GM19455 (cell line): ENCODE measurements around the gene HCFC2.
"Not testable (repeated sequence)": the region's sequence is repeated elsewhere in the genome, so short reads cannot be mapped to it uniquely, and the experiment has no call there.

ENCODE experiments used
- ATAC-seq: cut with Tn5 transposase; IDR thresholded peaks from one replicate; pipeline ENCODE4 v1.9.1; 2021; ENCODE audit not compliant: unreplicated experiment

Gene HCFC2

DNA sequence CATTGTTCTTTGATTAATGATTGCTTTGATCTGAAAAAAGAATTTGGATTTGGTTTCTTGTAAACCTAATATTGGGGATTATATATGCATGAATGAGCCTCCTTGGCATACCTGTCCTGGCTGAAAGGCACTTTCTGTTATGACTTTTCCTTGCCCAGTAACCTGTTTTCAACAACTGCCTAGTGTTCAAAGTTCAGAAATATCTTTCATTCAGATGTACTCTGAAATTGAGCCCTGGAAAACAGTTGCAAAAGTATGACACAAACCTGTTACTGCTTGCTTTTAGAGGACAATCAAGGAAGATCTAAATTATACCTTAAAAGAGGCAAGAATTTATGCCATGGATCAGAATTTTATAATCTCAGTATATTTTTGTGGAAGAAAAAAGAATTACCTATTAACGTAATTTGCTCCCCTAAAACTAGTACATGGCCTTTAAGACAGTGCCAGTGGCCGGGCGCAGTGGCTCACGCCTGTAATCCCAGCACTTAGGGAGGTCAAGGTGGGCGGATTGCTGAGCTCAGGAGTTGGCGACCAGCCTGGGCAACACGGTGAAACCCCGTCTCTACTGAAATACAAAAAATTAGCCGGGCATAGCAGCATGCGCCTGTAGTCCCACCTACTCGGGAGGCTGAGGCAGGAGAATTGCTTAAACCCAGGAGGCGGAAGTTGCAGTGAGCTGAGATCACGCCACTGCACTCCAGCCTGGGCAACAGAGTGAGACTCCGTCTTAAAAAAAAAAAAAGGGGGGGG, 50.7 kb downstream of the HCFC2 start:
- not testable (repeated sequence) for ATAC-seq

DNA sequence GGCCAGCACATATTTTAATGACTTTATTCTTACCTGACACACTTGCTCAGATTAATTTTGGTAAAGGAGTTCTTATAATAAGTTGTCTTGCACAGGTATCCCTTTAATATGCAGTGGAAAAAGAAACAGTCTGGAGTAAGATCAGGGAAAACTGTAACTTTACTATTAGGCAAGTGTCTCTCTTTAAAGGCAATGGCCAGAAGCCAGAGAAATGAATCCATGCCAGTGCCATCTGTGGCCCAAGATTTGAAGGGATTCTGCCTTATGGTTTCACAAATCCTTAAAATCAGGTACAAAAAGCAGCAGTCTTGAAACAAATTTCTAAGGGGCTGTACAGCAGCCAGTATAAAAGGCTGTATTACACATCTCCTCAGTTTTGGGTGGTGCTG, 51.2 kb downstream of the HCFC2 start:
- no peak for ATAC-seq

DNA sequence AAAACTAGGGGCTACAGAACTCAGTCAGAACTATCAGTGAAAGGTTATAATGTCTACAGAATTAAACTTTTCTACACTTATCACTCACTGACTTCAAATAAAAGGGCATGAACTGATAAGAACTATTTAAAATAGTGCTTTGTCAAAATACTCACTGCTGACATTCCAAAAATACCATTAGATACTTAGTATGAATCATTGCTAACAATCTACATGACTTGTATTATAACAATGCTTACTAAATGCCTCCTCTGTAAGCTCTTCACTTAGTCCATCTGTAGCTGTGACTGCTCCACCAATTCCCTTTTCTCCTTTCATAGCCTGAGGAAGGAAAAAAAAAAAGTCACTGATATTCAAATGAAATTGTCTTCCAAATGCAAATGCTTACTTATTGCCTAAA, 56.7 kb downstream of the HCFC2 start:
- no peak for ATAC-seq

DNA sequence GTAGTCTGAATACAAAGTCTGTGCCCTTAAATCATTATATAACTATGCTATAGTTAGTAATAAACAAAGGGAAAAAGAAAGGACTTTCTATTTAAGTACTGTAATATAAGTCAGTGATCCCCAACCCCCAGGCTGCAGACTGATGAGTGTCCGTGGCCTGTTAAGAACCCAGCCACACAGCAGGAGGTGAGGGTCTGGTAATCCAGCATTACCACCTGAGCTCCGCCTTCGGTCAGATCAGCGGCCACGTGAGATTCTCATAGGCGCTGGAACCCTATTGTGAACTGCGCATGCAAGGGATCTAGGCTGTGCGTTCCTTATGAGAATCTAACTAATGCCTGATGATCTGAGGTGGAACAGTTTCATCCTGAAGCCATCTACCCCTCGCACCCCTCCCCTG, 58.0 kb downstream of the HCFC2 start:
- no peak for ATAC-seq

DNA sequence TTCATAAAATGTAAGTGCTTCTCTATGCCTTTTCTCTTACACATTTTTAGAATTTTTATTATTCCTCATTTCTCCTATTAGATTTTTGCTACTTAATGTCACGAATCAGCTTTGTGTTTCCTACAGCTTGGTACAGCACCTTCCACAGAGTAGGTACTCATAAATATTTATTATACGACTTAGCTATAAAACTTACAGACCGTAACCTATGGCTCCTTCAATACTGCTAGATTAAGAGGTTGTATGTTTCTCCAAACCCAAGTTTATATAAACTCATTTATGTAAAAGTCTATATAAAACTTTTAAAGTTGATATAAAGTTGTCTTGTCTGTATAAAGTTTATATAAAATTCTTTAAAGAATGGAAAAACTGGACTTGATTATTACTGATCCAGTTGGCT, 62.2 kb downstream of the HCFC2 start:
- ATAC-seq: no peak

DNA sequence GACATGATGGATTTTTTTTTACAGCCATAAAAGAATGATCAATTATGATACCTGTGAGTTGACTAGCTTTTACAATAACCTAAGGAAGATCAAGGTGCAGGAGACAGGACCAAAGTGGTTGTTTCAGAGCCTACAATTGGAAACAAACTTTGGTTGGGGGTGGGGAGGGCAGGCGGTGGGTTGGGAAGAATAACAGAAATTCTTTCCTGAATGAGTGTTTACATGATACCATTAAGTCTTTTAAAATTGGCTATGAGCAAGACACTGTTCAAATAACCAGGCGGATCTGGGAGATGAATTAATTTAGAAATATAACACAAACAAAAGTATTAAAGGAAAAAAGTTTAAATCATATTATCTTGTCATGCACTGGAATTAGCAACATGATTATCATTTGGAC, 66.4 kb downstream of the HCFC2 start:
- ATAC-seq: no peak

DNA sequence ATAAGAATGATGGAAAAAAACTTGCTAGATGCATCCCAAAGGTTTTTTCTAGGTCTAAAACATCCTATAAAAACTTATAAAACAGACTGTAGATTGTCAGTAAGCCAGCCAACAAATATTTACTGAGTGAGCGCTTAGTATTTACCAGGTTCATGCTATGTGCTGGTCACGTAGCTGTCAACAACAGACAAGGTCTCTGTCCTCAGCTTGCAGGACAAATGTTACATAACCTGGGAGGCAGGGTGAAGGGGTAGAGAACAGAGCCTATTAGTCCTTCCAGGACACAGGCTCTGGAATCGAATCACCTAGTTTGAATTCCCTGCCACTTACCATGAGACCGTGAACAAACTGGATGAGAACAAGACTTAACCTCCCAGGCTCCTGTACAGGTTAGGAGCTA, 67.3 kb downstream of the HCFC2 start:
- ATAC-seq: no peak

DNA sequence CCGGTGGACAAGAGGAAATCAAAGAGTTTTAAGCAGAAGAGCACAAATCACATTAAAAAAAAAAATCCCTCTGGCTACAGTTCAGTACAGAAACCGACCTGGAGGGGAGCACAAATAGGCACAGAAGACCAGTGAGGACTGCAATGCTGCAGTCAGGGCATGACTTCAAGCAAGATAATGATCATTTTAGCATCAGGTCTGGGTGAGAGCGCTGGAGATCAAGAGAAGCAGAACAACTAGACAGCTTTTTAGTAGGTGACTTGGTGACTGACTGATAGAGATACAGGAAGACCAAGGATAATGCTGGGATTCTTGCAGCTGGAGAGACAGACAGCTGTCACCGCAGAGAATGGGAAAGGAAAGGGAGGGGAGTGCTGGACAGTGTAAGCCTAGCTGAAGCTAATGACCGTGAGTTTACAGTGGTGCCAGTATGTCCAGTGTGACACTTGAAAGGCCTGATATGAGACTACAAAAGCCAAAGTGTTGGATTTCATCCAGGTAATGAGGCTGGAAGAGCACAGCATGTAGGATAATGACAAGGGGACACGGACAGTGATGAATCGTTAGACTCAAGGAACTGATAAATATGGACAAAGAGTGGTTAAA, 68.1 kb downstream of the HCFC2 start:
- ATAC-seq: no peak

DNA sequence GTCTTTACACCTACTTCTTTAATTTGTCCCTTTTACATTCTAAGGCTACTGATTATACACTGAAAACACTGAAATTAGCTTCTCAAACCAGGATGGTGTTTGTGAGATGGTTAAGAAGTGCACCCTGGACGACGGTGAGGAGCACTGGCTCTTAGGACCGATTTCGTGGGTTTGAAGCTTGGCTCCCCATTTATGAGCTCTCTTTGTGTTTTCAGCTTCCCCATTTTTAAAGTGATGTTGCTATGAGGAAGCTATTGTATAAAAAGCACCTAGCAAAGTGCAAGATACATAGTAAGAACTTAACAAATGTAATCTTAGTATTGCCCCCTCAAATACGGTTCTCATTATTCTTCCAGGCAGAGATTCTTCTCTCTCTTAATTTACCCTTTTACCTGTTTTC, 69.0 kb downstream of the HCFC2 start:
- no peak for ATAC-seq

DNA sequence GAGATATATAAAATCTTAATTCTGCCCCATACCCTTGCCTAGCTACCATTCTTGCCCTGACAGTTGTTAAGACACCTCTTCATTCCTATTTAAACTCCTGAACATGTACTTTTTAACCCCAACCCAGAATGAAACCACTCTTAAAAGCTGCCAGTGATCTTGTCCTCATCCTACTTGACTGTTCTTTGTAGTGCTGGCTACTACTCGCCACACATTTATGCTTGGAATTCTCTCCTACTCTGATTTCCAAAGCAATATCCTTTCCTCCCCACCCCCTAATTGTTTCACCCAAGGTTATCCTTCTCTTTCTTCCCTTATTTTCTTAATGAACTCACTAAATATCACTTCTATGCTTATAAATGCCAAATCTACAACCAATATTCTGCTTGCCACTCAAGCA, 69.5 kb downstream of the HCFC2 start:
- no peak for ATAC-seq

DNA sequence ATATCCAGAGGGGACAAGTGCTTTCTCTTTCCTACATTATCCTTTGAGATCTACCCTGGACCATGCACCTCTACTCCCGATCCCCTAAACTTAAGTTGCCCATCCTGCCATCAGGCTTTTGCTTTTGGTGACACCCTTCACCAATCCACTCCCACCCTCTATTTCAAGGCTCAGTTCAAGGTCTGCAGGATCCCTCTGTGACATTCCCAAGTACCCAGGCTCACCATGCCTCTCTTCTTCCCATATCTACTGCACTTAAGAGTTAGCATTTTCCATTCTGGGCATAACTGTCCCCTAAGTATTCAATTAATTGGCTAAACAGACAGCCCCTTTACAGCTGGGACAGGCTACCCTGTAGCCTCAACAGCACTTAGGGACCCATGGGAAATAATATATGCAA, 70.6 kb downstream of the HCFC2 start:
- ATAC-seq: no peak

DNA sequence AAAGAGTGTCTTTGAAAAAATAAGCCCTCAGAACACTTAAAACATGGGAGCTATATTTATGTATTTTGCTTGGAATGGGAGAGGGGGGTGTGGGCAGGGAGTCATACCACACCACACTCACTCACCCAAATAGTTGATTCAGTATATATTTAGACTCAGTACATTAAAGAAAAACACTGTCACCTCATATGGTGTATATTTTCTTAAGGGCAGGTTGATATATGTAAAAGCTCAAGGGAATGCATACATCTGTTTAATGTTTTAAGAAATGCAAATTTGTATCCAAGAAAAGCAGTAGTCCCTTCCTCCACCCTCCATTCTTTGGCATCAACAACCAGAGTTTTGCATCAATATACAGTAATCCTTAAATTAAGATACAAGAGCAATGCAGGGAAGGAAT, 72.2 kb downstream of the HCFC2 start:
- ATAC-seq: no peak

DNA sequence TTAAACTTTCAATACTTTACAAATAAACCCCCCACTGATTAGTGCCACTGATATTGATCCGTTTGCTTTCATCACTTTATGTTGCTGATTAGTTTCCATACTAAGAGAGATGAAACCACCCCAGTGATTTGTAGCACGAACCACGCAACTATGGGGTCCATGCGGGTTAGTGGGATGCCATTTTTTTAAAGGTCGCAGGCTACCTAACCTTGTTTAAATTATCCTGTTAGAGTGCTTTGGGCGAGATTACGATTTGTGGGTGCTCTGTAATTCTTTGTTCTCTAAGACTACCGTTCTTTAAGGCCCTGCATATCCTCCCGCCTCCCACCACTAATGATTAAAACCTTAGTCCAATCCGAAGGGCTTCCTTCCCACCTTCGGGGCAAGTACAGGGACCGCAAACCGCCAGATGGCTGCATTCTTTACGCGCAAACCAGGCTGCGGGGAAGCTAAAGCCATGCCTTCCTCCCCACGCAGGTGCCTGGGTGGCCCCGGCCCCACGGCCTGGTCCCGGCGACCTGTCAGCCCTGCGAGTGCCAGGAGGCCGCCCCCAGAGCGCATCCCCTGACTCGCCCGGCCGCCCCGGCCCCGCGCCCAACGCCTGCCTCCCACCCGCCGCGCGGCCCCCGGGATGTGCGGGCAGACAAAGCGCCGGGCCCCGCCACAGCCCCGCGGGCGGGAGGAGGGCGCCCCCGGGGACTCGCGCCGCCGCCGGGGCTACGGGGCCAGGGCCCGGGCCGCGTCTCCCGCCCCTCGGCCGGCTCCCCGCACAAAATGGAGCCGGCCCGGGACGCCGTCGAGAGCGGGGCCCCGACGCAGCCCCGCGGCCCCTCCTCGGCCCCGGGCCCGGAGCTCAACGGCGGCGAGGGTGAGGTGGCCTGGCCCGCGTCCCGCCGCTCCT, 72.9 kb downstream of the HCFC2 start:
- peak; percentile 34 for ATAC-seq

DNA sequence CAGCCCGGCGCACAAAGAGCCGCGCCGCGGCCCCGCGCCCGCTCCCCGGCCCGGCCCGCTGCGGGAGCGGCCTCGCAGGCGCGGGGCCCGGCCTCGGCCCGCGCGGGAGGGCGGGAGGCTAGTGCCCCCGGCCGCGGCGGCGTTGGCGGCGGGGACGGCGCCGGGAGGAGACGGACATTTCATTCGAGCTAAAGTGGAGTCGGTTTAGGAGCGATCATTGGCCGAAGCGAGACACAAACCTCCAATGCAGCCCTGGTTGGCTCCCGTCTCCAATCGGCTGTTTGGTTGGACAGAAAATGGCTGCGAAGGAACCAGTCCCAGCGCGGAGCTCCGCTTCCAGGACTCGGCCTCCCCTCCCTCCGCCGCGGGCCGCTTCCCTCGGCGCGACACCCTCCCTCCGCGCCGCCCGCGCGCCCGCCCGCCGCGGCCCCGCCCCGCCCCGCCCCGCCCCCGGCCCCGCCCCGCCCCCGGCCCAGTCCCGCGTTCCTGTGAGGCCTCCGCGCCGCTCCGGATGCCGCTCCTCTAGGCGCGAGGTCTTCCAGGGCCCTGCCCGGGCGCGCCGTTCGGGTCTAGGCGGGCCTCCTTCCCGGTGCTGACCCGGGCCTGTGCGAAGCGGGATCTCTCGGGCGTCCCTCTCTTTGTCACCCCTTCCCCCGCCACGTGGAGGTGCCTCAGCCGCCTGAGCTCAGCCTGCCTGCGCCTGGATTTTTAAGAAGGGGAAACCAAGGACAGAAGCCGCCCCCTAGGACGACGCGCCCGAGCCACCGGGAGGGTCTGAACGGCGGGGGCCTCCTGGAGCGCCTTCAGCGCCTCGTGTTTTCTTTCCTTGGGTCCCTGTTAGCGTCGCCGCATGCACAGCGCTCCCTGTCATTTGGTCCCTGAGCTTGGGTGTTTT, 73.8 kb downstream of the HCFC2 start, which contains the start of gene NFYB:
Gene NFYB (minus strand): TSS at position 309 of the 895 bp plus-strand sequence. CDS start 2,757 bp downstream, outside the sequence.
- ATAC-seq: peak; percentile 97

DNA sequence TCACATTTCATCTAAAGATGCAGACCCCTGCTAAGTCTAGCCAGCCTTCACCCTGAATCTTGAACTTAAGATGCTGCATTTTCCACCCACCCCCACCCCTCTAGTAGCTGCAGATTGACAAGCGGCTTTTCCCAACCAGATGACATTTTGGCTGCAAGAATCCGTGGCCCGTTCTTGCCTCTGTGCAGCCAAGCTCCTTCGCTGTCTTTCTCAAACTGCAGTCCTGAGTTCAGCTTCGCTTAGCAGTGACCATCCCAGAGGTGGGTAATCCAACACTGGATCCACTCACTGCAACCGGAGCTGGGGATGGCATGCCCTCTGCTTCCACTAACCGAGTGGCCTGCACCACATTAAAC, 74.4 kb downstream of the HCFC2 start:
- no peak for ATAC-seq

DNA sequence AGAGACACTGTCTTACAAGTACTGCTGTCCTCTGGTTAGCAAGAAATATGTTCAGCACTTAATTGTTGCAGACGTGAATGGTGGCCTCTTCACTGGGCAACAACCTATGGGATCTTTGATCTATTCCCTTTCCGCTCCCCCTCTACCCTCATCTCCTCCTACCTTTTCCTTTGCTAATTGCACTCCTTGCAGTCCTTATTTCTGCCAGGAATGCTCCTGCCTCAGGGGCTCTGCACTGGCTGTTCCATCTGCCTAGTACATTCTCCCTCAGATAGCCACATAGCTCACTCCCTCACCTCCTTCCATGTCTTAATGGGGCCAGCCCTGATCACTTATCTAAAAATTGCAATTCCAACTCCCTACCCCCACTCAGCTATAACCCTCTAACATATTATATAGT, 78.2 kb downstream of the HCFC2 start:
- ATAC-seq: no peak

DNA sequence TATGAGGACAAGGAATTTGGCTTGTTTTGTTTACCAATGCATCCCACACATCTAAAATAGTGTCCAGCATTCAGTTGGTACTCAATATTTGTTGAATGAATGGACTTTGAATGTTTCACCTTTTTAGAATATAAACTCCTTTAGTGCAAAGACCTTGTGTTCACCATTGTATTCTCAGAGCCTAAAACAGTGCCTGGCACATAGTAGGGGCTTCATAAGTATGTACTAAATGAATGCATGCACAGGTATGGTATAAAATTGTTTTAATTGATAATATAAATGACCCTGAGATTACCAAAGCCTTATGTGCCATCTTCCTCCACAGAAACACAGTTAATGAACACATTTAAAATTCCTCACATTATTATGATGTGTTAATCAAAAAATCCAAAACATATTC, 78.7 kb downstream of the HCFC2 start:
- ATAC-seq: no peak

DNA sequence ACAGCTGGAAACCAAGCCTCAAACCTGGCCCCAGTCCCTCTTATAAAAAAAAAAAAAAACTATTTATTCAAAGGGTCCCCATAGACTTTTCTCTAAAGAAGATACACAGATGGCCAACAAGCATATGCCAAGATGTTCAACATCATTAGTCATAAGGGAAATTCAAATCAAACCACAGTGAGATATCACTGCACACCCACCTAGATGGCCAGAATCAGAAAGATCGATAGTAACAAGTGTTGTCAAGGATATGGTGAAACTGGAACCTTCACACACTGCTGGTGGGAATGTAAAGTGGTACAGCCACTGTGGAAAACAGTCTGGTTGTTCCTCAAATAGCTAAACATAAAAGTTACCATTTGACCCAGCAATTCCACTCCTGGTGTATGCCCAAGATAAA, 79.6 kb downstream of the HCFC2 start:
- no peak for ATAC-seq

DNA sequence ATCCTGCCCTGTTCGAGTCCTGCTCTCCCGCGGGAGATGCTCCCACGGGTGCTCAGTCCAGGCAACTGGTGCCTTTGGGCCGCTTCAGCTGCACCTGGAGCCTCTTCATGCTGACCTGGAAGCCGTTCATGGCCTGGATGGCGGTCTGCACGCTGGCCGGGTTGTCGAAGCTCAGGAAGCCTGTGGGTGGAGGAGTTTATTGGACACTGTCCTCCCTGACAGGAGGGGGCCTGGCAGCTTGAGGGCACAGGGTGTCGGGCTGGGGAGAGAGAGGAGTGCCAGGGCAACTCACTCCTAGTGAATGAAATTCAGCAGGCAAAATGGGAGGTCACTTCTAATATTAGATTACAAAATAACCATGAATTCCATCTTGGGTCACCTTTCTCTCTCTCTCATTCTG, 83.0 kb downstream of the HCFC2 start:
- no peak for ATAC-seq

DNA sequence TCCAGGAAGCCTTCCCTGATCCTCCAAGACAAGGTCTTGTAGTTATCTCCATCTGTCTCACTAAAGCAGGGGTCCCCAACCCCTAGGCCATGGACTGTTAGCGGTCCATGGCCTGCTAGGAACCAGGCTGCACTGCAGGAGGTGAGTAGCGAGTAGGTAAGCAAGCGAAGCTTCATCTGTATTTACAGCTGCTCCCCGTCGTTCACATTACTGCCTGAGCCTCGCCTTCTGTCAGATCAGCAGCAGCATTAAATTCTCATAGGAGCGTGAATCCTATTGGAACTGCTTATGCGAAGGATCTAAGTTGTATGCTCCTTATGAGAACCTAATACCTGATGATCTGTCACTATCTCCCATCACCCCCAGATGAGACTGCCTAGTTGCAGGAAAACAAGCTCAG, 86.1 kb downstream of the HCFC2 start:
- no peak for ATAC-seq

DNA sequence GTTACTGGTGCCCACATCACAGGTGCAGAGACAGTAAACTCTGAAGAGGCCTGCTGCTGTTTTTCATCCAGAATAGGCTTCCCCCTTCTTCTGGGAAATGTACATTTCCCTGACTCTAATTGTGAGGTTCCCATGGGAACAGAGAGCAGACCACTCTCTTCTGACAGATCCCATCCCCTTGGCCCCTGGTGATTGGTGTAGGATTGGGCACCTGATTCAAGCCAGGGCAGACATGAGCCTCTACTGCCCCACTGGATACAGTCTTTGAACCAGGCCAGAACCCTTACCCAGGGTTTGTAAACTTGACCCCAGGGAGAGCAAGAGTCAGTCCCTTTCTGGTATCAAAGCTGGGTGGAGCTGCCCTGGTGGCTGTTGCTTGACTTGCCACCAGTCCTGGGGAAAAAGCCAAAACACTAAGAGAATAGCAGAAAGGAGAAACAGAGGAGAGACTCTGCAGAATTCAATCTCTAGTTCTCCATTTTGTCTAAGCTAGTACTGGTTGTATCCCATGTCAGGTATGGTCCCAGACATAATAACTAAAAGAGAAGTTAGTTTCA, 88.4 kb downstream of the HCFC2 start:
- no peak for ATAC-seq
